HepG2 (cell line): ENCODE results near the gene ENPP1. TPM values are rescaled to one million over a fixed set of nuclear protein-coding genes. Genes with fewer than 3 reads are reported as not detected.
A peak's percentile ranks its signal among the peaks of the same experiment; 100 is the strongest.

Experiments used
- ATAD3A ChIP-seq: sonication (generic); formaldehyde crosslinking; IDR thresholded peaks from 2 replicates; pipeline ENCODE4 v1.4.0; 2020; ENCODE audit warnings: missing genetic modification reagents
- BRD4 ChIP-seq: sonication (generic); formaldehyde crosslinking; IDR thresholded peaks from 2 replicates; pipeline ENCODE4 v1.4.0; 2020; ENCODE audit warnings: missing genetic modification reagents
- JUND ChIP-seq: sonication (generic); formaldehyde crosslinking; IDR thresholded peaks from 2 replicates; pipeline ENCODE4 v1.8.0; 2022; ENCODE audit warnings: mild to moderate bottlenecking, missing genetic modification reagents
- MLLT10 ChIP-seq: sonication (generic); formaldehyde crosslinking; IDR thresholded peaks from 2 replicates; pipeline ENCODE4 v1.4.0; 2020; ENCODE audit warnings: missing genetic modification reagents
- NONO ChIP-seq, 2 experiments: fragments of 450-650 bp in 1 of 2; sonication (generic) in 1 of 2; formaldehyde crosslinking in 1 of 2; IDR thresholded peaks in 1 of 2; conservative IDR thresholded peaks in 1 of 2; 2 replicates each; pipeline versions ENCODE4 v1.6.1 to v1.8.0; 2017 to 2022; ENCODE audit warnings: mild to moderate bottlenecking in 1 of 2, missing genetic modification reagents in 1 of 2, moderate library complexity in 1 of 2
- NR1H2 ChIP-seq: sonication (generic); formaldehyde crosslinking; IDR thresholded peaks from 2 replicates; pipeline ENCODE4 v1.8.1; 2022; ENCODE audit warnings: low read depth, missing genetic modification reagents, borderline replicate concordance
- RXRB ChIP-seq: IDR thresholded peaks from 2 replicates; pipeline ENCODE4 v1.6.1; 2016; ENCODE audit warnings: borderline replicate concordance, missing genetic modification reagents, missing compliant biosample characterization
- SRF ChIP-seq: IDR thresholded peaks from 2 replicates; pipeline ENCODE4 v1.6.1; 2011; ENCODE audit warnings: mild to moderate bottlenecking, low read depth, low read length, moderate library complexity
- TEAD2 ChIP-seq: sonication (generic); formaldehyde crosslinking; IDR thresholded peaks from 2 replicates; pipeline ENCODE4 v1.9.0; 2021; ENCODE audit warnings: missing genetic modification reagents
- ZMYM3 ChIP-seq: sonication (generic); formaldehyde crosslinking; IDR thresholded peaks from 2 replicates; pipeline ENCODE4 v1.5.1; 2020; ENCODE audit warnings: mild to moderate bottlenecking, missing genetic modification reagents
- ZNF138 ChIP-seq: sonication (generic); formaldehyde crosslinking; IDR thresholded peaks from 2 replicates; pipeline ENCODE4 v1.5.0; 2020; ENCODE audit warnings: mild to moderate bottlenecking, low read depth, missing genetic modification reagents
- ZNF3 ChIP-seq: IDR thresholded peaks from 2 replicates; pipeline ENCODE4 v1.7.0; 2017; ENCODE audit warnings: inconsistent platforms
- ZNF619 ChIP-seq: sonication (generic); formaldehyde crosslinking; IDR thresholded peaks from 2 replicates; pipeline ENCODE4 v1.4.0; 2020; ENCODE audit warnings: mild to moderate bottlenecking, missing genetic modification reagents
- ZNF749 ChIP-seq: sonication (generic); formaldehyde crosslinking; IDR thresholded peaks from 2 replicates; pipeline ENCODE4 v1.8.0; 2022; ENCODE audit warnings: mild to moderate bottlenecking, missing genetic modification reagents, moderate library complexity, borderline replicate concordance
- polyA plus RNA-seq, 8 experiments: library from polyadenylated mRNA; depleted of rRNA in 3 of 8; stranded (reverse) in 7 of 8; unstranded in 1 of 8; fragments of >200 nt; fragmentation: Illumina TruSeq in 4 of 8; extraction: Trizol in 4 of 8; gene quantifications; 2 replicates each; pipeline versions ENCODE4 v1.2.1 to v1.2.3, GENCODE V29; 2011 to 2016; ENCODE audit warnings: low read depth in 4 of 8, missing spikeins in 1 of 8, mixed read lengths in 1 of 8; ENCODE audit not compliant: insufficient read depth in 1 of 8
- total RNA-seq, 5 experiments: library from RNA; depleted of rRNA; stranded (reverse); fragments of >200 nt; fragmentation: Illumina TruSeq; extraction: Trizol; gene quantifications; 2 replicates each; pipeline ENCODE4 v1.2.3, GENCODE V29; 2016; ENCODE audit warnings: low read depth in 1 of 5
- TF ChIP-seq, protein P1 (sequence below): sonication (generic); formaldehyde crosslinking; IDR thresholded peaks from 2 replicates; pipeline ENCODE4 v1.4.0; 2020; ENCODE audit warnings: missing genetic modification reagents, borderline replicate concordance
- TF ChIP-seq, protein P2 (sequence below): sonication (generic); formaldehyde crosslinking; IDR thresholded peaks from 2 replicates; pipeline ENCODE4 v1.4.0; 2020; ENCODE audit warnings: missing genetic modification reagents, mild to moderate bottlenecking, borderline replicate concordance
- TF ChIP-seq, protein P3 (sequence below): sonication (generic); formaldehyde crosslinking; IDR thresholded peaks from 2 replicates; pipeline ENCODE4 v1.5.0; 2020; ENCODE audit warnings: missing genetic modification reagents, mild to moderate bottlenecking, borderline replicate concordance
- TF ChIP-seq, protein P4 (sequence below): IDR thresholded peaks from 2 replicates; pipeline ENCODE4 v1.6.1; 2012; ENCODE audit warnings: inconsistent platforms
- TF ChIP-seq, protein P5 (sequence below): sonication (generic); formaldehyde crosslinking; IDR thresholded peaks from 2 replicates; pipeline ENCODE4 v1.4.0; 2020; ENCODE audit warnings: missing genetic modification reagents
- TF ChIP-seq, protein P6 (sequence below): sonication (generic); formaldehyde crosslinking; IDR thresholded peaks from 2 replicates; pipeline ENCODE4 v1.4.0; 2020; ENCODE audit warnings: missing genetic modification reagents

ENPP1 gene
- total and polyA plus RNA-seq, 2 of the 13 experiments (the other 11 are each of a cell fraction or from before 2014, with no cell fraction given) = 56.5 to 160 TPM

DNA sequence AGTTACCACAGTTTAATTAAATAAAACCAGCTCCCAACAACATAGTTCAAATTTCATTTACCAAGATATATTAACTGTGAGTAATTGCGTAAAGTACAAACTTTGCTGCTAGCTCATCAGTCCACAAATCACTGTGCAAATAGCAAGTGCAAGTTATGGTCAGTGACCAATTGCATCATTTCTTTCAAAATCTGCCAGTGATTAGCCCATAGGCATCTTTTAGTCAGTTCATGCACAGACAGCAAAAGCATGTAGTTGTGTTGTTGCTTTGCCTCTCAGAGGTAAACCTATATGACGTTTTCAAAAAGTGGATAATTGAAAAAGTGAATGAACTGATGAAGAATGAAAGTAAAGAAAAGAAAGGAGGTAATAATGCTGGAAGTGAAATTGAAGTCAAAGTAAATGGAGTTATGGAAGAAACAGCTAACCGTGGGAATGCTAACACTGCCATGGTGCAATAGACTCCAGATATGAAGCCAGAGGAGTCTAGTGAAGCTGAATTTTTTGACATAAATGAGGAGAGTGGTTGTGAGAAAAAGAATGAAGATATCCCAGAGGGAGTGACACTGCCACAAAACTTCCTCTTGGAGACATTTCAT, 36.5 kb downstream of the ENPP1 start (continued):
- TF ChIP-seq, protein P1, sequence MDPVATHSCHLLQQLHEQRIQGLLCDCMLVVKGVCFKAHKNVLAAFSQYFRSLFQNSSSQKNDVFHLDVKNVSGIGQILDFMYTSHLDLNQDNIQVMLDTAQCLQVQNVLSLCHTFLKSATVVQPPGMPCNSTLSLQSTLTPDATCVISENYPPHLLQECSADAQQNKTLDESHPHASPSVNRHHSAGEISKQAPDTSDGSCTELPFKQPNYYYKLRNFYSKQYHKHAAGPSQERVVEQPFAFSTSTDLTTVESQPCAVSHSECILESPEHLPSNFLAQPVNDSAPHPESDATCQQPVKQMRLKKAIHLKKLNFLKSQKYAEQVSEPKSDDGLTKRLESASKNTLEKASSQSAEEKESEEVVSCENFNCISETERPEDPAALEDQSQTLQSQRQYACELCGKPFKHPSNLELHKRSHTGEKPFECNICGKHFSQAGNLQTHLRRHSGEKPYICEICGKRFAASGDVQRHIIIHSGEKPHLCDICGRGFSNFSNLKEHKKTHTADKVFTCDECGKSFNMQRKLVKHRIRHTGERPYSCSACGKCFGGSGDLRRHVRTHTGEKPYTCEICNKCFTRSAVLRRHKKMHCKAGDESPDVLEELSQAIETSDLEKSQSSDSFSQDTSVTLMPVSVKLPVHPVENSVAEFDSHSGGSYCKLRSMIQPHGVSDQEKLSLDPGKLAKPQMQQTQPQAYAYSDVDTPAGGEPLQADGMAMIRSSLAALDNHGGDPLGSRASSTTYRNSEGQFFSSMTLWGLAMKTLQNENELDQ (CRISPR knock-in tag) = no peak
- TF ChIP-seq MLLT10 (no peak), ZMYM3 (CRISPR knock-in tag) (peak; percentile 60; the same call in 1 of the 2 replicates), SRF (0 out of 2 replicates have a peak, but pooled peaks have one; percentile 24), ZNF749 (no peak; the same call in 1 of the 2 replicates), BRD4 (CRISPR knock-in tag) (peak; percentile 68; the same call in 1 of the 2 replicates), TEAD2 (CRISPR knock-in tag) (no peak), NONO (IDR thresholded peaks at IDR 0.05) (no peak), NONO (CRISPR knock-in tag; conservative IDR thresholded peaks at IDR 0.05) (peak; percentile 89), ZNF619 (CRISPR knock-in tag) (no peak), RXRB (CRISPR knock-in tag) (peak; percentile 91), ZNF138 (CRISPR knock-in tag) (no peak), ZNF3 (peak; percentile 99), NR1H2 (CRISPR knock-in tag) (no peak), ATAD3A (CRISPR knock-in tag) (no peak), JUND (no peak)
- TF ChIP-seq, protein P2, sequence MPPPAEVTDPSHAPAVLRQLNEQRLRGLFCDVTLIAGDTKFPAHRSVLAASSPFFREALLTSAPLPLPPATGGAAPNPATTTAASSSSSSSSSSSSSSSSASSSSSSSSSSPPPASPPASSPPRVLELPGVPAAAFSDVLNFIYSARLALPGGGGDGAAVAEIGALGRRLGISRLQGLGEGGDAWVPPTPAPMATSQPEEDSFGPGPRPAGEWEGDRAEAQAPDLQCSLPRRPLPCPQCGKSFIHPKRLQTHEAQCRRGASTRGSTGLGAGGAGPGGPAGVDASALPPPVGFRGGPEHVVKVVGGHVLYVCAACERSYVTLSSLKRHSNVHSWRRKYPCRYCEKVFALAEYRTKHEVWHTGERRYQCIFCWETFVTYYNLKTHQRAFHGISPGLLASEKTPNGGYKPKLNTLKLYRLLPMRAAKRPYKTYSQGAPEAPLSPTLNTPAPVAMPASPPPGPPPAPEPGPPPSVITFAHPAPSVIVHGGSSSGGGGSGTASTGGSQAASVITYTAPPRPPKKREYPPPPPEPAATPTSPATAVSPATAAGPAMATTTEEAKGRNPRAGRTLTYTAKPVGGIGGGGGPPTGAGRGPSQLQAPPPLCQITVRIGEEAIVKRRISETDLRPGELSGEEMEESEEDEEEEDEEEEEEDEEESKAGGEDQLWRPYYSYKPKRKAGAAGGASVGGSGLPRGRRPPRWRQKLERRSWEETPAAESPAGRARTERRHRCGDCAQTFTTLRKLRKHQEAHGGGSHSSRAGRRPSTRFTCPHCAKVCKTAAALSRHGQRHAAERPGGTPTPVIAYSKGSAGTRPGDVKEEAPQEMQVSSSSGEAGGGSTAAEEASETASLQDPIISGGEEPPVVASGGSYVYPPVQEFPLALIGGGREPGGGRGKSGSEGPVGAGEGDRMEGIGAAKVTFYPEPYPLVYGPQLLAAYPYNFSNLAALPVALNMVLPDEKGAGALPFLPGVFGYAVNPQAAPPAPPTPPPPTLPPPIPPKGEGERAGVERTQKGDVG (CRISPR knock-in tag) = no peak
- TF ChIP-seq, protein P3, sequence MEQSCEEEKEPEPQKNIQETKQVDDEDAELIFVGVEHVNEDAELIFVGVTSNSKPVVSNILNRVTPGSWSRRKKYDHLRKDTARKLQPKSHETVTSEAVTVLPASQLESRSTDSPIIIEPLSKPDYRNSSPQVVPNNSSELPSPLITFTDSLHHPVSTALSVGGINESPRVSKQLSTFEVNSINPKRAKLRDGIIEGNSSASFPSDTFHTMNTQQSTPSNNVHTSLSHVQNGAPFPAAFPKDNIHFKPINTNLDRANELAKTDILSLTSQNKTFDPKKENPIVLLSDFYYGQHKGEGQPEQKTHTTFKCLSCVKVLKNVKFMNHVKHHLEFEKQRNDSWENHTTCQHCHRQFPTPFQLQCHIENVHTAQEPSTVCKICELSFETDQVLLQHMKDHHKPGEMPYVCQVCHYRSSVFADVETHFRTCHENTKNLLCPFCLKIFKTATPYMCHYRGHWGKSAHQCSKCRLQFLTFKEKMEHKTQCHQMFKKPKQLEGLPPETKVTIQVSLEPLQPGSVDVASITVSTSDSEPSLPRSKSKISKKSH (CRISPR knock-in tag) = no peak
- TF ChIP-seq, protein P4, sequence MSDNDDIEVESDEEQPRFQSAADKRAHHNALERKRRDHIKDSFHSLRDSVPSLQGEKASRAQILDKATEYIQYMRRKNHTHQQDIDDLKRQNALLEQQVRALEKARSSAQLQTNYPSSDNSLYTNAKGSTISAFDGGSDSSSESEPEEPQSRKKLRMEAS = peak; percentile 53
- TF ChIP-seq, protein P5, sequence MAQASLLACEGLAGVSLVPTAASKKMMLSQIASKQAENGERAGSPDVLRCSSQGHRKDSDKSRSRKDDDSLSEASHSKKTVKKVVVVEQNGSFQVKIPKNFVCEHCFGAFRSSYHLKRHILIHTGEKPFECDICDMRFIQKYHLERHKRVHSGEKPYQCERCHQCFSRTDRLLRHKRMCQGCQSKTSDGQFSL (CRISPR knock-in tag) = no peak
- TF ChIP-seq, protein P6, sequence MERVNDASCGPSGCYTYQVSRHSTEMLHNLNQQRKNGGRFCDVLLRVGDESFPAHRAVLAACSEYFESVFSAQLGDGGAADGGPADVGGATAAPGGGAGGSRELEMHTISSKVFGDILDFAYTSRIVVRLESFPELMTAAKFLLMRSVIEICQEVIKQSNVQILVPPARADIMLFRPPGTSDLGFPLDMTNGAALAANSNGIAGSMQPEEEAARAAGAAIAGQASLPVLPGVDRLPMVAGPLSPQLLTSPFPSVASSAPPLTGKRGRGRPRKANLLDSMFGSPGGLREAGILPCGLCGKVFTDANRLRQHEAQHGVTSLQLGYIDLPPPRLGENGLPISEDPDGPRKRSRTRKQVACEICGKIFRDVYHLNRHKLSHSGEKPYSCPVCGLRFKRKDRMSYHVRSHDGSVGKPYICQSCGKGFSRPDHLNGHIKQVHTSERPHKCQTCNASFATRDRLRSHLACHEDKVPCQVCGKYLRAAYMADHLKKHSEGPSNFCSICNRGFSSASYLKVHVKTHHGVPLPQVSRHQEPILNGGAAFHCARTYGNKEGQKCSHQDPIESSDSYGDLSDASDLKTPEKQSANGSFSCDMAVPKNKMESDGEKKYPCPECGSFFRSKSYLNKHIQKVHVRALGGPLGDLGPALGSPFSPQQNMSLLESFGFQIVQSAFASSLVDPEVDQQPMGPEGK (CRISPR knock-in tag) = peak; percentile 57; the same call in 1 of the 2 replicates
